Nephron (organoid): Measurements from ENCODE around the gene NME3.

Experiments used
- H3K27ac Mint-ChIP-seq, 3 experiments: 2 replicates each; pipeline ENCODE4 v1.8.0; 2020; ENCODE audit warnings: mixed read lengths in 3 of 3, mild to moderate bottlenecking in 2 of 3, moderate library complexity in 1 of 3
- H3K27me3 Mint-ChIP-seq: 2 replicates; pipeline ENCODE4 v1.8.0; 2021; ENCODE audit warnings: low read depth, mild to moderate bottlenecking, moderate library complexity, mixed read lengths
- H3K36me3 Mint-ChIP-seq: 2 replicates; pipeline ENCODE4 v1.8.0; 2020; ENCODE audit warnings: low read depth, mixed read lengths
- H3K4me1 Mint-ChIP-seq: 2 replicates; pipeline ENCODE4 v1.8.0; 2020; ENCODE audit warnings: mixed read lengths
- H3K4me3 Mint-ChIP-seq, 3 experiments: 2 replicates each; pipeline ENCODE4 v1.8.0; 2020; ENCODE audit warnings: mild to moderate bottlenecking in 3 of 3, mixed read lengths in 3 of 3, moderate library complexity in 2 of 3
- H3K9me3 Mint-ChIP-seq: 2 replicates; pipeline ENCODE4 v1.8.0; 2020; ENCODE audit warnings: mixed read lengths
- TF ChIP-seq, protein P1 (sequence below), 3 experiments: fragments of 200-600 bp; sonication (generic); IDR thresholded peaks; one replicate each; pipeline ENCODE4 v1.5.0; 2021; ENCODE audit warnings: antibody characterized with exemption in 3 of 3; ENCODE audit not compliant: unreplicated experiment in 3 of 3

The NME3 gene

GRCh38 chr16:1812732-1813163 lies 41.4 kb upstream of the NME3 start:
- no peaks in the 10 kb centered on the region for H3K4me1 Mint-ChIP-seq
- H3K27me3 Mint-ChIP-seq = no peaks in the 10 kb centered on the region
- no peak overlapping the region for H3K27ac Mint-ChIP-seq
- H3K36me3 Mint-ChIP-seq = peaks cover 19% of the 10 kb centered on the region
- H3K4me3 Mint-ChIP-seq = no peak overlapping the region
- TF ChIP-seq, protein P1, sequence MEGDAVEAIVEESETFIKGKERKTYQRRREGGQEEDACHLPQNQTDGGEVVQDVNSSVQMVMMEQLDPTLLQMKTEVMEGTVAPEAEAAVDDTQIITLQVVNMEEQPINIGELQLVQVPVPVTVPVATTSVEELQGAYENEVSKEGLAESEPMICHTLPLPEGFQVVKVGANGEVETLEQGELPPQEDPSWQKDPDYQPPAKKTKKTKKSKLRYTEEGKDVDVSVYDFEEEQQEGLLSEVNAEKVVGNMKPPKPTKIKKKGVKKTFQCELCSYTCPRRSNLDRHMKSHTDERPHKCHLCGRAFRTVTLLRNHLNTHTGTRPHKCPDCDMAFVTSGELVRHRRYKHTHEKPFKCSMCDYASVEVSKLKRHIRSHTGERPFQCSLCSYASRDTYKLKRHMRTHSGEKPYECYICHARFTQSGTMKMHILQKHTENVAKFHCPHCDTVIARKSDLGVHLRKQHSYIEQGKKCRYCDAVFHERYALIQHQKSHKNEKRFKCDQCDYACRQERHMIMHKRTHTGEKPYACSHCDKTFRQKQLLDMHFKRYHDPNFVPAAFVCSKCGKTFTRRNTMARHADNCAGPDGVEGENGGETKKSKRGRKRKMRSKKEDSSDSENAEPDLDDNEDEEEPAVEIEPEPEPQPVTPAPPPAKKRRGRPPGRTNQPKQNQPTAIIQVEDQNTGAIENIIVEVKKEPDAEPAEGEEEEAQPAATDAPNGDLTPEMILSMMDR (IDR thresholded peaks at IDR 0.05; ENCODE audit: unreplicated experiment in 3 of 3) = peak; percentile 33 to 60 (median 43)
- no peaks in the 10 kb centered on the region for H3K9me3 Mint-ChIP-seq

DNA sequence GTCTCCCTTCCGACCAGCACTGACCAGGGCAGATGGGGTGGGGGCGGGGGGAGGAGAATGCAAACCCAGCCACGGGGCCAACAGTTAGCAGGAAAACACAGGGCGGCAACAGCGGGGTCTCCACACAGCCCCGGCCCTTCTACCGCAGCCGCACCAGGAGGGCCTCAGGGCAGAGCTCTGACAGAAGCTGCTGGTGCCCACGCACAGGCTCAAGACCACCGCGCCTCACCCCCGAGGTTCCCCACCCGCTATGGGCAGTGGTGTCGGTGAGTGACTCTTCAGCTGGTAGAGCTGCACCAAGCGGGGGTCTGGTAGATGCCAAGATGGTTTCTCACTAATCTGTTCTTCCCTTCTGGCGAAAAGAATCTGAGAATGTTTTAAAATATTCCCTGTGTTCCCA lies 39.2 kb upstream of the NME3 start:
- Mint-ChIP-seq H3K4me3 (no peak overlapping the region), H3K27ac (no peak overlapping the region), H3K4me1 (no peaks in the 10 kb centered on the region), H3K36me3 (peaks cover 36% of the 10 kb centered on the region), H3K27me3 (no peaks in the 10 kb centered on the region), H3K9me3 (no peaks in the 10 kb centered on the region)
- TF ChIP-seq, protein P1 (IDR thresholded peaks at IDR 0.05; ENCODE audit: unreplicated experiment in 3 of 3) = no peak

DNA sequence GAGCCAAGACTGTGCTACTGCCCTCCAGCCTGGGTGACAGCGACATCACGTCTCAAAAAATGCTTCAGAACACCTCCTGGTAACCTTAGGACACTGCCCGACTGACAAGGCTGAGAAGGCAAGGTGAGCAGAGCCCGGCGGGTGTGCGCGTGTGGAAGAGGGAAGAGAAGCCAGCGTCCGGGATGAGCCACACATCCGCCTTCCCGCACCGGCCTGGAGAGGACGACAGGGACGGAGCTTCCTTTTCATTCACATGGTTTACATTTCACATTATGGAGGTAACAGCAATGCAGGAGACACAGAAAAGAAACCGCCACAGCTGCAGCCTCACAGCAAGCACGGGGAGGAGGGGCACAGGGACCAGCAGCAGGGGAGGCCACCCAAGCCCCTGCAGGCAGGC lies 38.8 kb upstream of the NME3 start:
- Mint-ChIP-seq H3K4me1 (no peaks in the 10 kb centered on the region), H3K27me3 (no peaks in the 10 kb centered on the region), H3K9me3 (no peaks in the 10 kb centered on the region), H3K36me3 (peaks cover 36% of the 10 kb centered on the region), H3K27ac (no peak overlapping the region), H3K4me3 (no peak overlapping the region)
- TF ChIP-seq, protein P1 (IDR thresholded peaks at IDR 0.05; ENCODE audit: unreplicated experiment in 3 of 3) = no peak

DNA sequence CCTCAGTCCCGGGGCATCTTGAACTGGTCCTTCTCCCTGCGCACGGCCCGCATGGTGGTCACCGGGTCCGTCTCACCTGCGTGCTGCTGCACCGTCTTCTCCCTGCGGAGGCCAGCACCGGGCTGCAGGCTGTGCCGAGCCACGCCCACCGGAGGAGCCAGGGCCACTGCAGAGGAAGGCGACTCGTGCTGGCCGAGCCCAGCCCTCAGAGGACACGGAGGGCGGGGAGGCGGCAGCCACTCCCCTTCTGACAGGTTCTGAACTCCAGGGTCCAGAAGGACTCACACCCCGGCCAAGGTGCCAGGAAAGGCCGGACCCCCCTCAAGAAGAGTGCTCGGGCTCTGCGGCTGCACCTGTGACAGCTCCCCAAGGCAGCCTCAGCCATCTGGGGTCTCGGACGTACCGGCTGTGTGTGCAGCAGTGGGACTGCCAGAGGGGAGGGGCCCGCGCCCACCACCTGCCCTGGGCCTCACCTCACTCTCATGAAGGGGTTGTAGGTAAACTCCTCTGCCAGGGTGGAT lies 38.0 kb upstream of the NME3 start:
- H3K4me3 Mint-ChIP-seq = no peak overlapping the region
- H3K36me3 Mint-ChIP-seq = peaks cover 36% of the 10 kb centered on the region
- H3K4me1 Mint-ChIP-seq = no peaks in the 10 kb centered on the region
- TF ChIP-seq, protein P1 (IDR thresholded peaks at IDR 0.05; ENCODE audit: unreplicated experiment in 3 of 3) = no peak
- no peaks in the 10 kb centered on the region for H3K27me3 Mint-ChIP-seq
- H3K9me3 Mint-ChIP-seq = no peaks in the 10 kb centered on the region
- H3K27ac Mint-ChIP-seq = no peak overlapping the region

DNA sequence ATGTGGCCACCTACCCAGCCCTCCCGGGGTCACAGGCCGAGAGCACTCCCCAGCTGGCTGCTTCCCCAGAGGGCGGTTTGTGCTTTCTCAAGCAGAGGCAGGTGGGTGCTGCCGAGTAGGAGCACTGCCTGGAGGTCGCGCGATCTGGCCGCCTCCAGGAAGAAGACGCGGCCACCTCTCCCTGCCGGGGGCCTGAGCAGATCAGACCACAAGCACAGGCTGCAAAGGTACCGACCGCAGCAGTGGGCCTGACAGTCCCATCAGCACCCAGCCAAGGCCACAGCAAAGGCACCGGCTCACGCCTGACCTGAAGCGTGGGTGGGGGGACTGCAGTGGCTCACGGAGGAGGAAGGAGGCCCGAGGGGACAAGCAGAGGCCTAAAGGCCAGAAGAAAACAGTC lies 37.3 kb upstream of the NME3 start:
- TF ChIP-seq, protein P1 (IDR thresholded peaks at IDR 0.05; ENCODE audit: unreplicated experiment in 3 of 3) = no peak
- Mint-ChIP-seq H3K27ac (no peak overlapping the region), H3K27me3 (no peaks in the 10 kb centered on the region), H3K4me3 (no peak overlapping the region), H3K4me1 (no peaks in the 10 kb centered on the region), H3K9me3 (no peaks in the 10 kb centered on the region), H3K36me3 (peaks cover 33% of the 10 kb centered on the region)

DNA sequence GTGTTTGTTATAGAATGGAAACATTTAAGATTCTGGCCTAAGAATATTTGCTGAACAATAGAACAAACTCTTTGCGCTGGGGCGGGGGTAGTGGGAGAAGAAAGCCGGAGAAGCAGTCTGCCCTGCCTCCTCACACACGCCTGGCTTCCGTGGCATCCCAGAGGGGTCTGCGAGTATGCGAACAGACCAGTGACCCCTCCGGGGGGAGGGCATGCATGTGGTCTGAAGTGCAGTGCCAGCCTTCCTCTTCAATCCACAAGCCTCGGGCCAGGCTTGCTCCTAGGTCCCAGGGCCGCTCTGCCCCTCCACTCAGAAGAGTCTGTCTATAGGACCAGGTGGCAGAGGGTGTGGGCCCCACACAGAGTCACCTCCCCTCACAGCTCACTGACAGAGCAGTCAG lies 36.3 kb upstream of the NME3 start:
- no peak overlapping the region for H3K27ac Mint-ChIP-seq
- TF ChIP-seq, protein P1 (IDR thresholded peaks at IDR 0.05; ENCODE audit: unreplicated experiment in 3 of 3) = no peak
- H3K27me3 Mint-ChIP-seq = no peaks in the 10 kb centered on the region
- no peaks in the 10 kb centered on the region for H3K9me3 Mint-ChIP-seq
- H3K4me3 Mint-ChIP-seq = no peak overlapping the region
- H3K36me3 Mint-ChIP-seq = peaks cover 27% of the 10 kb centered on the region
- no peaks in the 10 kb centered on the region for H3K4me1 Mint-ChIP-seq
